K562 treated with DMSO at 1 percent for 24 hours (cell line): Measurements from ENCODE around the gene ZNF460. TPM values are rescaled to one million over a fixed set of nuclear protein-coding genes. Genes with fewer than 3 reads are reported as not detected.

Experiments
- total RNA-seq: library from RNA; unstranded; fragments of 300-600 nt; gene quantifications from 2 replicates; pipeline ENCODE4 v1.2.3, GENCODE V29; 2022; ENCODE audit warnings: low read depth; ENCODE audit not compliant: insufficient read depth

ZNF460 gene
- total RNA-seq, result 0.79 and 1.2 TPM in 2 replicates

DNA sequence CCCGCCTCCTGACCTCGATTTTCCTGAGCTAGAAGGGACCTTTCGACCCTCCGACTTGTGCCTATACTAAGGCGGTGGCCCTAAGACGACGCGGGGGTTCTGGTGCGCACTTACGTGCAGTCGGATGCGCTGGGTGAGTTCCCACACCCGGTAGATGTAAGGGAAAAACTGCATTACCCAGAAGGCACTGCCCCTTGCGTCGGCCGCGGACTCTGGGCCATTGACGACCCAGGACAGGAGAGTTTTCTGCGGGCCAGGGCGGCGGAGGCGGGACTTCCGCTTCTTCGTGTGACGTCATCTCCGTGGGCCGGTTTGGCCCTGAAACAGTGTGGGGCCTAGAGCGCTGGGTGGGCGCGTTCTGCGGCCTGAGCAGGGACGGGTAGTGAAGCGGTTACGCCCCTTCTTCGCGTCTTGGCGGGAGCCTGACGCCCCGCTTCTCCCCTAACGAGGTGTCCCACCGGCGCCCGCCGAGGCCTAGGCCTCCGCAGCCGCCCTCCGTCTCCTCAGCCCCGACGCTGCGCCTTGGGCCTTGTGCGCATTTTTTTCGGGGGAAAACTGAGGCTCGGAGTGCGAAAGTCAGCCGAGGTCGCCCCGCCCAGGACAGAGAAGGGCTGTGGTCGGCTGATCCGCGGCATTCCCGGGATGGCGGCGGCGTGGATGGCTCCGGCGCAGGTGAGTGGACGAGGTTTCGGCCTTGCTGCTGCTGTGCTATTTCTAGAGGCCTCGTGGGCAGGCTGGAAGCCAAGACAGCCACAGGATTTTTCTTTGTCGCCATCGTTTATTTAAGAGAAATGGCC lies at the start of gene ZNF460:
Gene ZNF460 (plus strand): TSS at position 321 of the 797 bp plus-strand sequence. CDS start 322 bp downstream, at position 643.

DNA sequence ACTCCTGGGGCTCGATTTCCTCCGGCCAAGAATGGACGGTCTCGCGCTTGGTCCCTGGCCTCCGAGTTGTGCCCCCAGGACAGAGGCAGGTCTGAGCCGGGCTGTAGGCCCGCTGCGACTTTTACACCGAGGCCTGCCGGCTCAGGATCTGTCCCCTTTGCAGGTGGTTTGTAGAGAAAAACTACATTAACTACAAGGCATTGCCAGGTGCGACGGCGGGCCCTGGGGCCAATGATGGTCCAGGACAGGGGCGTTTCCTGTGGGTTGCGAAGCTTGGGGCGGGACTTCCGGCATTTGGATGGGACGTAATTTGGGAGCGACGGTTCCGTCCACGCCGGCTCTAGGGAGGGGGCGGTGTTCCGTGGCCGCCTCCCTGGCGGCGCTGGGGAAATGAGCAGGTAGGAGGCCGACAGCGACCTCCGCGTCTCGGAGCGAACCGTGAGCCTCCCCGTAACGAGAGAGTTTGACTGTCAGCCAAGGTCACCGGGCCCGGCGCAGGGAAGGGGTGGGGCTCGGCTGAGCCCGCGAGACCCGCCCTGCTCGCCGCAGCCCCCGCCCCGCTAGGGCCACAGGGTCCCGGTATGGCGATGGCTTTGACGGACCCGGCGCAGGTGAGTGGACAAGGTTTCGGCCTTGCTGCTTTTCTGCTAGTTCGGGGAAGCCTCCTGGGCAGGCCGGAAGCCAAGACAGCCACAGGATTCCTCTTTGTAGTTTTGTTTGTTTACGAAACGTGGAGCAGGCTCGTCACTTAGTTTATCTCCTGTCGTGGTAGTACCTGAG lies 39.8 kb upstream of the ZNF460 start, which contains the start of gene ZNF805:
Gene ZNF805 (plus strand): TSS at position 322 of the 780 bp plus-strand sequence. CDS start 260 bp downstream, at position 582.

DNA sequence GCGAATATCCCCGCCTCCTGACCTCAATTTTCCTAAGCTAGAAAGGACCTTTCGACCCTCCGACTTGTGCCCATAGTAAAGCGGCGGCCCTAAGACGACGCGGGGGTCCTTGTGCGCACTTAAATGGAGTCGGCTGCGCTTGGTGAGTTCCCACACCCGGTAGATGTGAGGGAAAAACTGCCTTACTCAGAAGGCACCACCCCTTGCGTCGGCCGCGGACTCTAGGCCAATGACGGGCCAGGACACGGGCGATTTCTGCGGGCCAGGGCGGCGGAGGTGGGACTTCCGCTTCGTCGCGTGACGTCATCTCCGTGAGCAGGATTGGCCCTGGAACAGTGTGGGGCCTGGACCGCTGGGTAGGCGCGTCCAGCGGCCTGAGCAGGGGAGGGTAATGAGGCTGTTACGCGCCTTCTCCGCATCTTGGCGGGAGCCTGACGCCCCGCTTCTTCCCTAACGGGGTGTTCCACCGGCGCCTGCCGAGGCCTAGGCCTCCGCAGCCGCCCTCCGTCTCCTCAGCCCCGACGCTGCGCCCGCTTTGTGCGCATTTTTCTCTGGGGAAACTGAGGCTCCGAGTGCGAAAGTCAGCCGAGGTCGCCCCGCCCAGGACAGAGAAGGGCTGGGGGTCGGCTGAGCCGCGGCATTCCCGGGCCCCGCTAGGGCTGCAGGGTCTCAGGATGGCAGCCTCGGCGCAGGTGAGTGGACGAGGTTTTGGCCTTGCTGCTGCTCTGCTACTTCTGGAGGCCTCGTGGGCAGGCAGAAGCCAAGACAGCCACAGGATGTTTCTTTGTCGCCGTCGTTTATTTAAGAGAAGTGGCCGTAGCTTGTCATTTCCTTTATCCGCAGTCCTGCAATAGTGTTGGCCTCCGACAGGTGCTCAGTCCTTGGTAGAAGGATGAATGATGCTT lies 40.1 kb downstream of the ZNF460 start, which contains the start of gene ZNF543:
Gene ZNF543 (plus strand): TSS at position 293 of the 905 bp plus-strand sequence. CDS start 382 bp downstream, at position 675.

Other genes starting within 250 kb of the ZNF460 start
- gene USP29, start 160.5 kb upstream of the ZNF460 start, total RNA-seq, result not detected in 2 replicates
- gene ZIM3, start 135.3 kb upstream of the ZNF460 start, total RNA-seq, result not detected in 2 replicates
- not detected in 2 replicates for gene DUXA, start 113.0 kb upstream of the ZNF460 start, total RNA-seq
- 2.9 and 6.9 TPM in 2 replicates for gene ZNF264, start 89.0 kb upstream of the ZNF460 start, total RNA-seq
- gene AURKC, start 49.5 kb upstream of the ZNF460 start, total RNA-seq, result 7.7 and 10.2 TPM in 2 replicates
- gene ZNF805, start 39.9 kb upstream of the ZNF460 start, total RNA-seq, result 1.8 and 2.1 TPM in 2 replicates
- 1.2 and 1.3 TPM in 2 replicates for gene ZNF543, start 40.0 kb downstream of the ZNF460 start, total RNA-seq
- 3.1 and 3.2 TPM in 2 replicates for gene ZNF304, start 70.8 kb downstream of the ZNF460 start, total RNA-seq
- gene TRAPPC2B, start 83.1 kb downstream of the ZNF460 start, total RNA-seq, result 4.4 and 4.8 TPM in 2 replicates
- 0.42 TPM in 1 of 2 replicates, not detected in the other for gene ZNF547, start 83.1 kb downstream of the ZNF460 start, total RNA-seq
- 3.2 and 3.4 TPM in 2 replicates for gene ZNF548, start 109.4 kb downstream of the ZNF460 start, total RNA-seq
- 2.0 and 2.2 TPM in 2 replicates for gene ZNF17, start 130.7 kb downstream of the ZNF460 start, total RNA-seq
- gene ZNF749, start 154.8 kb downstream of the ZNF460 start, total RNA-seq, result 8.3 and 8.7 TPM in 2 replicates
- not detected in 2 replicates for gene VN1R1, start 176.7 kb downstream of the ZNF460 start, total RNA-seq
- 0.54 and 0.86 TPM in 2 replicates for gene ZNF772, start 197.1 kb downstream of the ZNF460 start, total RNA-seq
- 0.81 and 2.7 TPM in 2 replicates for gene ZNF419, start 207.3 kb downstream of the ZNF460 start, total RNA-seq
- 0.30 TPM in 1 of 2 replicates, not detected in the other for gene ZNF773, start 219.5 kb downstream of the ZNF460 start, total RNA-seq
- 0.45 and 0.85 TPM in 2 replicates for gene ZNF549, start 246.9 kb downstream of the ZNF460 start, total RNA-seq